Panc1 (cell line): Measurements from ENCODE around the gene PIGP. TPM values are rescaled to one million over a fixed set of nuclear protein-coding genes. Genes with fewer than 3 reads are reported as not detected.
A peak's percentile ranks its signal among the peaks of the same experiment; 100 is the strongest.

Source experiments
- ATAC-seq: fragments of 200-7000 bp; cut with Tn5 transposase; 2 replicates; pipeline ENCODE4 v1.9.1; 2020; ENCODE audit warnings: mild to moderate bottlenecking, moderate library complexity
- BruUV-seq: library from RNA; stranded (reverse); fragments of 400-500 nt; replicated peaks from 2 replicates; lab custom pipeline; 2021; lab: Mats Ljungman, UMichigan
- CTCF ChIA-PET: fragments of 300-600 bp; sonication (Branson Sonifier 250); formaldehyde crosslinking; loops from one replicate; lab custom pipeline; 2022; ENCODE audit warnings: antibody characterized with exemption; lab: Charles Lee
- POLR2A ChIA-PET: fragments of 300-600 bp; sonication (Branson Sonifier 250); formaldehyde crosslinking; loops from one replicate; lab custom pipeline; 2022; ENCODE audit warnings: antibody characterized with exemption; lab: Charles Lee
- DNase-seq: peaks from one replicate; pipeline ENCODE4 v3.0.0-alpha.2; 2010; ENCODE audit warnings: low read depth, low spot score
- H3K27ac ChIP-seq: 2 replicates; pipeline ENCODE4 v1.5.1; 2011; ENCODE audit warnings: mild to moderate bottlenecking, low read length, inconsistent platforms
- H3K27me3 ChIP-seq: fragments of 200-500 bp; sonication (Bioruptor generic); 2 replicates; pipeline ENCODE4 v1.6.0; 2014; ENCODE audit warnings: low read length, inconsistent platforms; ENCODE audit not compliant: control insufficient read depth, insufficient read depth
- H3K36me3 ChIP-seq: fragments of 200-500 bp; sonication (Bioruptor generic); 2 replicates; pipeline ENCODE4 v1.5.1; 2014; ENCODE audit warnings: inconsistent platforms, mild to moderate bottlenecking, low read length, moderate library complexity; ENCODE audit not compliant: control insufficient read depth, insufficient read depth
- H3K4me1 ChIP-seq: 2 replicates; pipeline ENCODE4 v1.5.1; 2011; ENCODE audit warnings: inconsistent platforms, mild to moderate bottlenecking, low read length, moderate library complexity; ENCODE audit not compliant: control insufficient read depth, insufficient read depth
- H3K4me3 ChIP-seq, 2 experiments: 2 replicates each; pipeline ENCODE4 v1.5.1; 2011 to 2012; ENCODE audit warnings: low read depth in 2 of 2, low read length in 2 of 2, mild to moderate bottlenecking in 2 of 2, inconsistent platforms in 1 of 2, moderate library complexity in 1 of 2
- H3K9me3 ChIP-seq: fragments of 200-500 bp; sonication (Bioruptor generic); 2 replicates; pipeline ENCODE4 v1.5.1; 2014; ENCODE audit warnings: low read depth, mild to moderate bottlenecking, inconsistent platforms, low read length, moderate library complexity; ENCODE audit not compliant: control insufficient read depth, insufficient read depth
- CTCF ChIP-seq: fragments of 450-650 bp; IDR thresholded peaks from 2 replicates; pipeline ENCODE4 v1.5.1; 2017; ENCODE audit warnings: mild to moderate bottlenecking
- POLR2AphosphoS5 ChIP-seq: IDR thresholded peaks from 2 replicates; pipeline ENCODE4 v1.6.1; 2012; ENCODE audit warnings: mild to moderate bottlenecking, low read depth, low read length, moderate library complexity
- REST ChIP-seq, 2 experiments: IDR thresholded peaks; 2 replicates each; pipeline ENCODE4 v1.6.1; 2011 to 2012; ENCODE audit warnings: low read depth in 2 of 2, control low read depth in 1 of 2, low read length in 1 of 2, mild to moderate bottlenecking in 1 of 2, moderate library complexity in 1 of 2; ENCODE audit not compliant: insufficient read depth in 1 of 2
- SIN3A ChIP-seq: IDR thresholded peaks from 2 replicates; pipeline ENCODE4 v1.6.1; 2012; ENCODE audit warnings: low read depth, mild to moderate bottlenecking, low read length, moderate library complexity, borderline replicate concordance; ENCODE audit not compliant: insufficient read depth
- TCF7L2 ChIP-seq: IDR thresholded peaks from 2 replicates; pipeline ENCODE4 v1.6.1; 2011; ENCODE audit warnings: mild to moderate bottlenecking, low read depth, low read length, inconsistent platforms
- in situ Hi-C: cut with HindIII; loops from 2 replicates; pipeline ENCODE4 v1.10.0; 2016; ENCODE audit warnings: low sequenced_read_pairs, low pct_unique_long_range_greater_than_20kb
- intact Hi-C: fragments of 100-400 bp; cut with micrococcal nuclease; formaldehyde crosslinking; loops from one replicate; pipeline ENCODE4 v1.10.0; 2022; ENCODE audit not compliant: unreplicated experiment
- total RNA-seq: library from RNA; stranded (reverse); gene quantifications from one replicate; pipeline ENCODE4 v1.2.1, GENCODE V29; 2021; ENCODE audit not compliant: unreplicated experiment

Gene PIGP
- total RNA-seq, 1 experiment from 2014 or later, result 16.1 TPM

- Histone ChIP-seq H3K36me3 (no peaks in the 10 kb centered on the region), H3K4me3 (no peak overlapping the region), H3K27ac (no peak overlapping the region), H3K4me1 (peaks cover 13% of the 10 kb centered on the region), H3K9me3 (no peaks in the 10 kb centered on the region), H3K27me3 (no peaks in the 10 kb centered on the region)
- ChIA-PET POLR2A (interaction anchor here (0.7 kb wide), 1 partner anchor 78 kb away, joined by 3 read pairs; no protein-coding TSS in a partner anchor), CTCF (no interaction called here)
- ATAC-seq (no peak), DNase-seq (no peak)
- intact Hi-C loops, result no loop called here
- in situ Hi-C loops, result no loop called here
- TF ChIP-seq TCF7L2 (no peak), POLR2AphosphoS5 (no peak), SIN3A (no peak), CTCF (no peak), REST (IDR thresholded peaks at IDR 0.05; ENCODE audit: insufficient read depth in 1 of 2, low read depth in 2 of 2, low read length in 1 of 2) (no peak)
- BruUV-seq, result no TSS peak
Observed at GRCh38 chr21:37061926-37062592, 10.8 kb downstream of the PIGP start.

- H3K27ac ChIP-seq, result peak overlapping the region; percentile 63
- intact Hi-C loops, result no loop called here
- no peaks in the 10 kb centered on the region for H3K27me3 ChIP-seq
- POLR2A ChIA-PET, result no interaction called here
- H3K9me3 ChIP-seq, result no peaks in the 10 kb centered on the region
- DNase-seq (peak; percentile 83), ATAC-seq (peak; percentile 100)
- H3K4me1 ChIP-seq, result peaks cover 13% of the 10 kb centered on the region
- no peak overlapping the region for H3K4me3 ChIP-seq
- CTCF ChIA-PET, result no interaction called here
- TF ChIP-seq REST (IDR thresholded peaks at IDR 0.05; ENCODE audit: insufficient read depth in 1 of 2, low read depth in 2 of 2, low read length in 1 of 2), result no peak
- no peak for TF ChIP-seq CTCF
- no peak for TF ChIP-seq SIN3A
- TF ChIP-seq POLR2AphosphoS5, result no peak; the same call in 1 of the 2 replicates
- no peak for TF ChIP-seq TCF7L2
- in situ Hi-C loops, result no loop called here
- no peaks in the 10 kb centered on the region for H3K36me3 ChIP-seq
- BruUV-seq, result no TSS peak
Observed at GRCh38 chr21:37060296-37060695, 12.6 kb downstream of the PIGP start.
